IMR-90 (cell line): ENCODE measurements around the gene NHP2. TPM values are rescaled to one million over a fixed set of nuclear protein-coding genes. Genes with fewer than 3 reads are reported as not detected.

Experiments used
- ATAC-seq: fragments of 200-7000 bp; cut with Tn5 transposase; 2 replicates; pipeline ENCODE4 v1.9.1; 2020; ENCODE audit warnings: low read depth, mild to moderate bottlenecking, moderate library complexity
- BruUV-seq: library from RNA; stranded (reverse); fragments of 400-500 nt; replicated peaks from 2 replicates; lab custom pipeline; 2021; lab: Mats Ljungman, UMichigan
- CTCF ChIA-PET: fragments of 300-600 bp; formaldehyde crosslinking; extraction: SDS; loops from one replicate; lab custom pipeline; 2021; ENCODE audit warnings: antibody characterized with exemption; lab: Yijun Ruan, JAX
- POLR2A ChIA-PET: fragments of 300-600 bp; sonication (Branson Sonifier 250); formaldehyde crosslinking; loops from one replicate; lab custom pipeline; 2022; ENCODE audit warnings: antibody characterized with exemption; ENCODE audit not compliant: unreplicated experiment; lab: Charles Lee
- DNase-seq: peaks from one replicate; pipeline ENCODE4 v3.0.0; 2013
- H2AFZ ChIP-seq: replicated peaks from 2 replicates; pipeline ENCODE3; 2013; ENCODE audit warnings: low read length, mild to moderate bottlenecking; ENCODE audit not compliant: poor library complexity
- H2AK5ac ChIP-seq: 2 replicates; pipeline ENCODE4 v1.6.1; 2013; ENCODE audit warnings: low read depth, low read length, inconsistent platforms
- H2AK9ac ChIP-seq: replicated peaks from 2 replicates; pipeline ENCODE3; 2013; ENCODE audit warnings: mild to moderate bottlenecking, low read depth, low read length, moderate library complexity; ENCODE audit not compliant: poor library complexity
- H2BK120ac ChIP-seq: 2 replicates; pipeline ENCODE4 v1.6.1; 2013; ENCODE audit warnings: low read depth, low read length, inconsistent platforms
- H2BK15ac ChIP-seq: 3 replicates; pipeline ENCODE4 v1.6.1; 2013; ENCODE audit warnings: low read depth, low read length, inconsistent platforms
- H2BK20ac ChIP-seq: 2 replicates; pipeline ENCODE4 v1.6.1; 2013; ENCODE audit warnings: low read depth, mild to moderate bottlenecking, inconsistent platforms, low read length, moderate library complexity
- H2BK5ac ChIP-seq: 2 replicates; pipeline ENCODE4 v1.6.1; 2013; ENCODE audit warnings: mild to moderate bottlenecking, low read depth, low read length, inconsistent platforms; ENCODE audit not compliant: poor library complexity, severe bottlenecking
- H3K14ac ChIP-seq: replicated peaks from 2 replicates; pipeline ENCODE4 v1.6.1; 2013; ENCODE audit warnings: low read depth, low read length, inconsistent platforms
- H3K18ac ChIP-seq: 2 replicates; pipeline ENCODE4 v1.6.1; 2013; ENCODE audit warnings: low read depth, low read length, control low read depth
- H3K23ac ChIP-seq: 2 replicates; pipeline ENCODE4 v1.6.1; 2013; ENCODE audit warnings: low read depth, low read length, inconsistent platforms
- H3K27ac ChIP-seq: 2 replicates; pipeline ENCODE4 v1.5.1; 2013; ENCODE audit warnings: mild to moderate bottlenecking, control low read depth, low read length; ENCODE audit not compliant: insufficient read depth
- H3K27me3 ChIP-seq: 2 replicates; pipeline ENCODE4 v1.6.1; 2013; ENCODE audit warnings: low read length; ENCODE audit not compliant: control insufficient read depth, insufficient read depth
- H3K36me3 ChIP-seq: 2 replicates; pipeline ENCODE4 v1.6.1; 2013; ENCODE audit warnings: low read length, mixed read lengths; ENCODE audit not compliant: control insufficient read depth, insufficient read depth
- H3K4ac ChIP-seq: 2 replicates; pipeline ENCODE4 v1.6.1; 2013; ENCODE audit warnings: low read depth, low read length, inconsistent platforms
- H3K4me1 ChIP-seq: 2 replicates; pipeline ENCODE4 v1.6.1; 2013; ENCODE audit warnings: low read length, mixed read lengths; ENCODE audit not compliant: control insufficient read depth, insufficient read depth
- H3K4me2 ChIP-seq: 2 replicates; pipeline ENCODE4 v1.6.1; 2013; ENCODE audit warnings: low read depth, mild to moderate bottlenecking, control low read depth, low read length, moderate library complexity
- H3K4me3 ChIP-seq: 2 replicates; pipeline ENCODE4 v1.5.1; 2013; ENCODE audit warnings: low read depth, mild to moderate bottlenecking, control low read depth, low read length, moderate library complexity; ENCODE audit not compliant: insufficient read depth
- H3K56ac ChIP-seq: 2 replicates; pipeline ENCODE4 v1.6.1; 2013; ENCODE audit warnings: low read length, inconsistent platforms; ENCODE audit not compliant: insufficient read depth; ENCODE audit errors: extremely low read depth
- H3K79me1 ChIP-seq, 2 experiments: 2 replicates each; pipeline ENCODE4 v1.6.1; 2013; ENCODE audit warnings: low read length in 2 of 2, inconsistent platforms in 1 of 2, low read depth in 1 of 2
- H3K9ac ChIP-seq: 2 replicates; pipeline ENCODE4 v1.6.1; 2013; ENCODE audit warnings: low read depth, low read length, control low read depth
- H3K9me1 ChIP-seq: 2 replicates; pipeline ENCODE4 v1.6.1; 2013; ENCODE audit warnings: low read length, inconsistent platforms; ENCODE audit not compliant: insufficient read depth
- H3K9me3 ChIP-seq: 2 replicates; pipeline ENCODE4 v1.6.1; 2013; ENCODE audit warnings: low read length; ENCODE audit not compliant: control insufficient read depth, insufficient read depth
- H4K20me1 ChIP-seq: 2 replicates; pipeline ENCODE4 v1.6.1; 2013; ENCODE audit warnings: low read length, inconsistent platforms; ENCODE audit not compliant: insufficient read depth
- H4K5ac ChIP-seq: 2 replicates; pipeline ENCODE4 v1.6.1; 2013; ENCODE audit warnings: mild to moderate bottlenecking, low read depth, low read length, control low read depth
- H4K8ac ChIP-seq, 2 experiments: 2 replicates each; pipeline ENCODE4 v1.6.1; 2013; ENCODE audit warnings: low read depth in 2 of 2, low read length in 2 of 2, control low read depth in 1 of 2, inconsistent platforms in 1 of 2
- H4K91ac ChIP-seq: 2 replicates; pipeline ENCODE4 v1.6.1; 2013; ENCODE audit warnings: low read depth, low read length, inconsistent platforms; ENCODE audit not compliant: insufficient read depth
- BHLHE40 ChIP-seq: fragments of 150-350 bp; IDR thresholded peaks from 2 replicates; pipeline ENCODE4 v1.6.1; 2016; ENCODE audit warnings: mild to moderate bottlenecking, low read depth, low read length
- CEBPB ChIP-seq: IDR thresholded peaks from 2 replicates; pipeline ENCODE4 v1.6.1; 2012; ENCODE audit warnings: low read depth, low read length, improper control_type of control experiment
- CHD1 ChIP-seq: IDR thresholded peaks from 2 replicates; pipeline ENCODE4 v1.6.1; 2012; ENCODE audit warnings: low read depth, low read length, improper control_type of control experiment
- FOS ChIP-seq: fragments of 150-350 bp; IDR thresholded peaks from 2 replicates; pipeline ENCODE4 v1.6.1; 2016; ENCODE audit warnings: low read depth, low read length
- MAFK ChIP-seq: IDR thresholded peaks from 2 replicates; pipeline ENCODE4 v1.6.1; 2012; ENCODE audit warnings: low read depth, low read length, improper control_type of control experiment
- MAZ ChIP-seq: IDR thresholded peaks from 2 replicates; pipeline ENCODE4 v1.6.1; 2012; ENCODE audit warnings: low read depth, mild to moderate bottlenecking, low read length, improper control_type of control experiment, moderate library complexity, borderline replicate concordance
- MXI1 ChIP-seq: IDR thresholded peaks from 2 replicates; pipeline ENCODE4 v1.6.1; 2012; ENCODE audit warnings: low read depth, mild to moderate bottlenecking, low read length, moderate library complexity, borderline replicate concordance
- NFE2L2 ChIP-seq: fragments of 150-350 bp; IDR thresholded peaks from 2 replicates; pipeline ENCODE4 v1.6.1; 2016; ENCODE audit warnings: low read depth, mild to moderate bottlenecking, low read length
- POLR2A ChIP-seq: IDR thresholded peaks from 2 replicates; pipeline ENCODE4 v1.6.1; 2012; ENCODE audit warnings: mild to moderate bottlenecking, low read depth, low read length
- RAD21 ChIP-seq: IDR thresholded peaks from 2 replicates; pipeline ENCODE4 v1.6.1; 2012; ENCODE audit warnings: low read length, improper control_type of control experiment
- RCOR1 ChIP-seq: IDR thresholded peaks from 2 replicates; pipeline ENCODE4 v1.6.1; 2012; ENCODE audit warnings: mild to moderate bottlenecking, low read length, improper control_type of control experiment; ENCODE audit not compliant: insufficient replicate concordance
- RFX5 ChIP-seq: IDR thresholded peaks from 2 replicates; pipeline ENCODE4 v1.8.0; 2012; ENCODE audit warnings: low read depth, mild to moderate bottlenecking, low read length, moderate library complexity
- SMC3 ChIP-seq: fragments of 150-350 bp; IDR thresholded peaks from 2 replicates; pipeline ENCODE4 v1.6.1; 2016; ENCODE audit warnings: low read depth, mild to moderate bottlenecking, antibody characterized with exemption, low read length, moderate library complexity
- WGBS, 2 experiments: methylation state at CpG; one replicate each; pipeline versions ENCODE4 v1.1.5 to v1.1.7; 2013; ENCODE audit warnings: missing lambda C conversion rate in 2 of 2; ENCODE audit not compliant: insufficient read length in 1 of 2; ENCODE audit errors: extremely low coverage in 2 of 2; 5-methylcytosine and 5-hydroxymethylcytosine counted together
- dilution Hi-C: fragments of 300-500 bp; cut with HindIII; formaldehyde crosslinking; loops from one replicate; pipeline ENCODE4 v1.14.3; 2018; ENCODE audit warnings: low sequenced_read_pairs; ENCODE audit not compliant: unreplicated experiment
- in situ Hi-C: fragments of 300-500 bp; cut with MboI; formaldehyde crosslinking; loops from 3 replicates; pipeline ENCODE4 v1.14.3; 2019; ENCODE audit warnings: low sequenced_read_pairs, inconsistent platforms, mixed read lengths
- intact Hi-C: fragments of 100-400 bp; cut with micrococcal nuclease; formaldehyde crosslinking; loops from 2 replicates; pipeline ENCODE4 v1.10.0; 2022
- polyA plus RNA-seq, 3 experiments: library from polyadenylated mRNA; depleted of rRNA; stranded (reverse); fragments of >200 nt; gene quantifications; 2 replicates each; pipeline ENCODE4 v1.2.3, GENCODE V29; 2012; ENCODE audit warnings: low replicate concordance in 1 of 3
- total RNA-seq: library from RNA; depleted of rRNA; stranded (reverse); fragments of >200 nt; gene quantifications from 2 replicates; pipeline ENCODE4 v1.2.3, GENCODE V29; 2012
- TF ChIP-seq, protein P1 (sequence below): fragments of 150-350 bp; IDR thresholded peaks from 2 replicates; pipeline ENCODE4 v1.6.1; 2017; ENCODE audit warnings: mild to moderate bottlenecking, antibody characterized with exemption, low read length, low read depth
- TF ChIP-seq, protein P2 (sequence below): fragments of 150-350 bp; IDR thresholded peaks from 2 replicates; pipeline ENCODE4 v1.6.1; 2016; ENCODE audit warnings: low read depth, mild to moderate bottlenecking, low read length, moderate library complexity, borderline replicate concordance
- TF ChIP-seq, protein P3 (sequence below): conservative IDR thresholded peaks from 2 replicates; pipeline ENCODE4 v1.5.1; 2012; ENCODE audit warnings: mild to moderate bottlenecking, low read depth, low read length, improper control_type of control experiment

The NHP2 gene
- total and polyA plus RNA-seq, 2 of the 4 experiments (the other 2 are of a cell fraction): 180 to 278 TPM

DNA sequence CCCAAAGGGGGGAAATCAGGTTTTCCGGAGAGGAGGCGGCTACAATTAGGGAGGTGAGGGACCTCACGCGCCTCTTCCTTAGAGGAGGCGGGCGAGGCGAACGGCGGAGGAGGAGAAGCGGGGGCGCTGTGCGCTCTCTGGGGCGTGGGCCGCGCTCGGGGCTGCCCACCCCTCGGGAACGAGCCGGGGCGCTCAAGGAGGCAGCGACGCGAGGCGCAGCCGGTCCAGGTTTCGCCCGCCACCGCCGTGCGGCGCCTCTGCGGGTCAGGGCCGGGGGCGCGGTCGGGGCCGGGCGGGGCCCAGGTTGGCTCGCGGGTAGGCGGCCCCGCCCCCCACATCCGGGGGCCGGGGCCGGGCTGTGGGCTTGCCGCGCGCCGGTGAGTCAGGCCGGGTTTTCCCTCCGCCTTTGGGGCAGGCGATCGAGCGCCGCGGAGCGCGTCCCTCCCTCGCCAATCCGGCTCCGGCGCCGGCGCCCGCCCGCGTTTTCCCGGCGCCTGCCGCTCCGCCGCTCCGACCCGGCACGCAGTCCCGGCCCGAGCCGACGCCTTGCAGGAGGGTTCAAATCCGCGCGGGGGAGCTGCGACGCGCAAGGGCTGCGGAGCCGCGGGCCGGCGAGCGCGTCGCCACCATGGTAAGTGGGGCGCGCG lies 40.4 kb downstream of the NHP2 start, which contains the start of gene N4BP3:
TSS of gene N4BP3 (plus strand) at position 392 of the 647 bp plus-strand sequence. CDS start 6,052 bp downstream, outside the sequence.
- no peak within 1 kb of the TSS for H2BK15ac ChIP-seq
- H3K9ac ChIP-seq: no peak within 1 kb of the TSS
- no peak within 1 kb of the TSS for H3K4ac ChIP-seq
- H2BK120ac ChIP-seq: no peak within 1 kb of the TSS
- POLR2A ChIA-PET: no interaction called here
- H3K56ac ChIP-seq: no peak within 1 kb of the TSS
- no peaks in the 10 kb centered on the region for H3K9me3 ChIP-seq
- H3K23ac ChIP-seq: no peak within 1 kb of the TSS
- WGBS, 2 experiments: 1% methylated on average over 34 of the region's 96 CpGs; no CpG with 5 or more reads in 1 of the 2 experiments
- CTCF ChIA-PET: no interaction called here
- H3K18ac ChIP-seq: no peak within 1 kb of the TSS
- DNase-seq (peak; percentile 44), ATAC-seq (peak; percentile 66)
- no peak within 1 kb of the TSS for H3K27ac ChIP-seq
- peak within 1 kb of the TSS; percentile 20; the same call in 1 of the 2 replicates for H3K4me3 ChIP-seq
- no peak within 1 kb of the TSS for H4K5ac ChIP-seq
- H2AK5ac ChIP-seq: no peak within 1 kb of the TSS; the same call in 1 of the 2 replicates
- no peaks in the 10 kb centered on the region for H4K20me1 ChIP-seq
- H2BK5ac ChIP-seq: no peak within 1 kb of the TSS
- no peak within 1 kb of the TSS for H2BK20ac ChIP-seq
- H3K9me1 ChIP-seq: no peaks in the 10 kb centered on the region
- in situ Hi-C loops: no loop called here
- no peaks in the 10 kb centered on the region; the same call in 1 of the 2 replicates for H3K4me1 ChIP-seq
- peak within 1 kb of the TSS; percentile 75; the same call in 1 of the 2 replicates for H3K4me2 ChIP-seq
- intact Hi-C loops: no loop called here
- no peak within 1 kb of the TSS for H4K8ac ChIP-seq
- no peaks in the 10 kb centered on the region for H3K79me1 ChIP-seq
- H3K36me3 ChIP-seq: no peaks in the 10 kb centered on the region
- H2AFZ ChIP-seq: peak within 1 kb of the TSS; percentile 79
- dilution Hi-C loops: no loop called here
- H2AK9ac ChIP-seq: peak within 1 kb of the TSS; percentile 52
- no peak within 1 kb of the TSS for H3K14ac ChIP-seq
- H3K27me3 ChIP-seq: peaks cover 55% of the 10 kb centered on the region
- BruUV-seq: no TSS peak
- TF ChIP-seq BHLHE40 (no peak), RAD21 (no peak), MAZ (no peak), CHD1 (no peak), SMC3 (no peak), CEBPB (no peak), RCOR1 (no peak), NFE2L2 (no peak), MAFK (no peak), FOS (no peak), RFX5 (no peak), POLR2A (no peak), MXI1 (no peak)
- TF ChIP-seq, protein P1, sequence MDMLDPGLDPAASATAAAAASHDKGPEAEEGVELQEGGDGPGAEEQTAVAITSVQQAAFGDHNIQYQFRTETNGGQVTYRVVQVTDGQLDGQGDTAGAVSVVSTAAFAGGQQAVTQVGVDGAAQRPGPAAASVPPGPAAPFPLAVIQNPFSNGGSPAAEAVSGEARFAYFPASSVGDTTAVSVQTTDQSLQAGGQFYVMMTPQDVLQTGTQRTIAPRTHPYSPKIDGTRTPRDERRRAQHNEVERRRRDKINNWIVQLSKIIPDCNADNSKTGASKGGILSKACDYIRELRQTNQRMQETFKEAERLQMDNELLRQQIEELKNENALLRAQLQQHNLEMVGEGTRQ: no peak
- TF ChIP-seq, protein P2, sequence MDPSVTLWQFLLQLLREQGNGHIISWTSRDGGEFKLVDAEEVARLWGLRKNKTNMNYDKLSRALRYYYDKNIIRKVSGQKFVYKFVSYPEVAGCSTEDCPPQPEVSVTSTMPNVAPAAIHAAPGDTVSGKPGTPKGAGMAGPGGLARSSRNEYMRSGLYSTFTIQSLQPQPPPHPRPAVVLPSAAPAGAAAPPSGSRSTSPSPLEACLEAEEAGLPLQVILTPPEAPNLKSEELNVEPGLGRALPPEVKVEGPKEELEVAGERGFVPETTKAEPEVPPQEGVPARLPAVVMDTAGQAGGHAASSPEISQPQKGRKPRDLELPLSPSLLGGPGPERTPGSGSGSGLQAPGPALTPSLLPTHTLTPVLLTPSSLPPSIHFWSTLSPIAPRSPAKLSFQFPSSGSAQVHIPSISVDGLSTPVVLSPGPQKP: no peak
- TF ChIP-seq, protein P3, sequence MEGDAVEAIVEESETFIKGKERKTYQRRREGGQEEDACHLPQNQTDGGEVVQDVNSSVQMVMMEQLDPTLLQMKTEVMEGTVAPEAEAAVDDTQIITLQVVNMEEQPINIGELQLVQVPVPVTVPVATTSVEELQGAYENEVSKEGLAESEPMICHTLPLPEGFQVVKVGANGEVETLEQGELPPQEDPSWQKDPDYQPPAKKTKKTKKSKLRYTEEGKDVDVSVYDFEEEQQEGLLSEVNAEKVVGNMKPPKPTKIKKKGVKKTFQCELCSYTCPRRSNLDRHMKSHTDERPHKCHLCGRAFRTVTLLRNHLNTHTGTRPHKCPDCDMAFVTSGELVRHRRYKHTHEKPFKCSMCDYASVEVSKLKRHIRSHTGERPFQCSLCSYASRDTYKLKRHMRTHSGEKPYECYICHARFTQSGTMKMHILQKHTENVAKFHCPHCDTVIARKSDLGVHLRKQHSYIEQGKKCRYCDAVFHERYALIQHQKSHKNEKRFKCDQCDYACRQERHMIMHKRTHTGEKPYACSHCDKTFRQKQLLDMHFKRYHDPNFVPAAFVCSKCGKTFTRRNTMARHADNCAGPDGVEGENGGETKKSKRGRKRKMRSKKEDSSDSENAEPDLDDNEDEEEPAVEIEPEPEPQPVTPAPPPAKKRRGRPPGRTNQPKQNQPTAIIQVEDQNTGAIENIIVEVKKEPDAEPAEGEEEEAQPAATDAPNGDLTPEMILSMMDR: no peak
- no peak within 1 kb of the TSS for H4K91ac ChIP-seq
